ENCODE measurements around the gene OCIAD2.

DNA sequence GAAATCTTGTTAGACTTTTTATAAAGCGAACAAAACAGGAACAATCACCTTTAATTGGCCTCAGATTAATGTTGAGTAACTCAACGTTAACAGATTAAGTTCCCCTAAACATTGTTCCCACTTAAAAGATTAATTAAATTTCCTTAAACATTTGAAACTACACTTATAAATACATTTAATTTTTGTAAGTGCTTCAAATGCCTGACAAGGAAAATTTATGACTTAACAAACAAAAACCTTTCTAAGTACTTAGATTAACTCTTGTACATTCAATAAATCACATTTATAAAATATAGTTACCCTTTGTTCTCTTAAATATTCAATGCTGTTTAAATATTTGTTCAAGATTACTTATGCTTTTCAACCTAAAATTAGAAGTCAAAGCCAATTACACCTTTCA, 39.4 kb upstream of the OCIAD2 start:
- TF ChIP-seq, protein P1, sequence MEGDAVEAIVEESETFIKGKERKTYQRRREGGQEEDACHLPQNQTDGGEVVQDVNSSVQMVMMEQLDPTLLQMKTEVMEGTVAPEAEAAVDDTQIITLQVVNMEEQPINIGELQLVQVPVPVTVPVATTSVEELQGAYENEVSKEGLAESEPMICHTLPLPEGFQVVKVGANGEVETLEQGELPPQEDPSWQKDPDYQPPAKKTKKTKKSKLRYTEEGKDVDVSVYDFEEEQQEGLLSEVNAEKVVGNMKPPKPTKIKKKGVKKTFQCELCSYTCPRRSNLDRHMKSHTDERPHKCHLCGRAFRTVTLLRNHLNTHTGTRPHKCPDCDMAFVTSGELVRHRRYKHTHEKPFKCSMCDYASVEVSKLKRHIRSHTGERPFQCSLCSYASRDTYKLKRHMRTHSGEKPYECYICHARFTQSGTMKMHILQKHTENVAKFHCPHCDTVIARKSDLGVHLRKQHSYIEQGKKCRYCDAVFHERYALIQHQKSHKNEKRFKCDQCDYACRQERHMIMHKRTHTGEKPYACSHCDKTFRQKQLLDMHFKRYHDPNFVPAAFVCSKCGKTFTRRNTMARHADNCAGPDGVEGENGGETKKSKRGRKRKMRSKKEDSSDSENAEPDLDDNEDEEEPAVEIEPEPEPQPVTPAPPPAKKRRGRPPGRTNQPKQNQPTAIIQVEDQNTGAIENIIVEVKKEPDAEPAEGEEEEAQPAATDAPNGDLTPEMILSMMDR (conservative IDR thresholded peaks at IDR 0.05; ENCODE audit: low read depth, low read length) = no peak
- TF ChIP-seq POLR2A (IDR thresholded peaks at IDR 0.05; ENCODE audit: low read depth, low read length) = no peak
